ENCODE data around the gene HIBADH.

- no peak for TF ChIP-seq CTCF (IDR thresholded peaks at IDR 0.05 in 8 of 11, conservative IDR thresholded peaks at IDR 0.05 in 3 of 11)
- no peak for TF ChIP-seq POLR2A (IDR thresholded peaks at IDR 0.05)
- no peak for TF ChIP-seq POLR2AphosphoS5 (IDR thresholded peaks at IDR 0.05)
These were observed 178.2 kb downstream of the HIBADH start for GRCh38 chr7:27484451-27484850.
